Middle frontal gyrus (tissue), 1 donor: ENCODE results near the gene SHC2.
"Not testable (repeated sequence)": the region's sequence is repeated elsewhere in the genome, so short reads cannot be mapped to it uniquely, and the experiment has no call there.

ENCODE experiments used
- DNase-seq: peaks from one replicate; pipeline ENCODE4 v3.0.0-alpha.2; 2015; ENCODE audit warnings: low spot score; ENCODE audit errors: extremely low spot score

SHC2 gene

GRCh38 chr19:392375-392970 is 68.4 kb downstream of the SHC2 start:
- no peak for DNase-seq

- DNase-seq = no peak
These were observed 69.0 kb downstream of the SHC2 start for GRCh38 chr19:391726-392374.

GRCh38 chr19:391207-391557 is 69.7 kb downstream of the SHC2 start:
- DNase-seq = no peak

GRCh38 chr19:390386-391206 is 70.2 kb downstream of the SHC2 start:
- DNase-seq = no peak

- DNase-seq = no peak
These were observed 70.9 kb downstream of the SHC2 start for GRCh38 chr19:389935-390289.

- no peak for DNase-seq
These were observed 71.4 kb downstream of the SHC2 start for GRCh38 chr19:389255-389934.

- no peak for DNase-seq
These were observed 72.1 kb downstream of the SHC2 start for GRCh38 chr19:388691-389090.

- no peak for DNase-seq
These were observed 73.1 kb downstream of the SHC2 start for GRCh38 chr19:387777-388176.

- not testable (repeated sequence) for DNase-seq
These were observed 74.1 kb downstream of the SHC2 start for GRCh38 chr19:386632-387301.

GRCh38 chr19:386189-386588 is 74.6 kb downstream of the SHC2 start:
- DNase-seq = not testable (repeated sequence)

- no peak for DNase-seq
These were observed 76.0 kb downstream of the SHC2 start for GRCh38 chr19:384799-385169.

GRCh38 chr19:383922-384798 is 76.7 kb downstream of the SHC2 start:
- no peak for DNase-seq

- no peak for DNase-seq
These were observed 77.8 kb downstream of the SHC2 start for GRCh38 chr19:383040-383439.

GRCh38 chr19:382578-382977 is 78.3 kb downstream of the SHC2 start:
- not testable (repeated sequence) for DNase-seq

GRCh38 chr19:381901-382300 is 78.9 kb downstream of the SHC2 start:
- not testable (repeated sequence) for DNase-seq

GRCh38 chr19:380618-381219 is 80.1 kb downstream of the SHC2 start:
- DNase-seq = not testable (repeated sequence)

- DNase-seq = no peak
These were observed 81.0 kb downstream of the SHC2 start for GRCh38 chr19:379796-380195.

- DNase-seq = no peak
These were observed 82.1 kb downstream of the SHC2 start for GRCh38 chr19:378706-379105.

GRCh38 chr19:377801-378581 is 82.8 kb downstream of the SHC2 start:
- DNase-seq = no peak
